Mucosa of rectum (tissue), 2 donors: ENCODE results near the gene SERTAD4.

Source experiments
- H3K27ac ChIP-seq, 2 donors: one replicate each; pipeline ENCODE4 v1.7.0; 2013; ENCODE audit warnings: inconsistent platforms in 2 of 2, low read depth in 2 of 2, low read length in 2 of 2
- H3K27me3 ChIP-seq, 2 donors: one replicate each; pipeline ENCODE4 v1.7.0; 2013; ENCODE audit warnings: low read length in 2 of 2; ENCODE audit not compliant: control insufficient read depth in 2 of 2, insufficient read depth in 2 of 2
- H3K36me3 ChIP-seq, 2 donors: one replicate each; pipeline ENCODE4 v1.7.0; 2013; ENCODE audit warnings: low read length in 2 of 2; ENCODE audit not compliant: control insufficient read depth in 2 of 2, insufficient read depth in 2 of 2
- H3K4me1 ChIP-seq, 2 donors: one replicate each; pipeline ENCODE4 v1.7.0; 2013; ENCODE audit warnings: low read length in 2 of 2, mild to moderate bottlenecking in 1 of 2; ENCODE audit not compliant: control insufficient read depth in 2 of 2, insufficient read depth in 2 of 2
- H3K4me3 ChIP-seq, 2 donors: one replicate each; pipeline ENCODE4 v1.7.0; 2013; ENCODE audit warnings: low read length in 2 of 2
- H3K9ac ChIP-seq, 2 donors: one replicate each; pipeline ENCODE4 v1.7.0; 2013; ENCODE audit warnings: low read length in 2 of 2, low read depth in 1 of 2, mild to moderate bottlenecking in 1 of 2
- H3K9me3 ChIP-seq, 2 donors: one replicate each; pipeline ENCODE4 v1.7.0; 2013; ENCODE audit warnings: low read length in 2 of 2; ENCODE audit not compliant: control insufficient read depth in 2 of 2
- donor health status: healthy.
- donor health status: Normal muscosa, but diverticular disease.

Gene SERTAD4

DNA sequence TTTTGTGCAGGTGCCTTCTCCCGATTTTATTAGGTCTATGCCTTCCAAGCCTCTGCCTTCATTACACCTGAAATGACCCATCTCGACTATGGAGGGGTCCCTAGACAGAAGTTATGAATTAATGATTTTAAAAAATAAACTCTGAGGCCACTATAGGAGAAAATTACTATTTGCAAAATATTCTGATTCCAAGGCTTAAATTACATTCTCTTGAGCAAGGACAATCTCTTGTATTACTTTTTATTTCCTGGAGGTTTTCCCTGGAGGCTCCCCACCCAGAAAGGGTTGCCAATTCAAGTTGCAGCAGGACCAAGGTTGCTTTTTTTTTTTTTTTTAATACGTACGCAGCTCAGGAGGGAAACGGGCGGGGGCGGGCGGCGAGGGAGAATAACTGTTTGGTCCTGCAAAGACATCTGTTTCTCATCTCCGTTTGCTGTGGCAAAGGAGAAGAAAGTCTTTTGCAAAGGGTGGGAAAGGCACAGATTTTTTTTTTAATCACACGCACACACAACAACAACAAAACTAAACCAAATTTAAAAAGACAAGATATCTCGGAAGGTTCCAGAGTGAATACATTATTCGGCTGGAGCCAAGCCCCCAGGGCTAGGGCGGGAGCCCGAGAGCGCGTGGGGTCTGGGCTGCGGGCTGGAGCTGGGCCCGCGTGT lies 618 bp upstream of the SERTAD4 start:
- peaks cover 0 to 5% of the 10 kb centered on the region in 2 donors for H3K4me1 ChIP-seq
- no peak overlapping the region for H3K9ac ChIP-seq
- peak overlapping the region; percentile 38 to 62 for H3K4me3 ChIP-seq
- peaks cover 0 to 3% of the 10 kb centered on the region in 2 donors for H3K27me3 ChIP-seq
- H3K27ac ChIP-seq, result peak overlapping the region; percentile 23 to 48
- H3K9me3 ChIP-seq, result no peaks in the 10 kb centered on the region
- no peaks in the 10 kb centered on the region for H3K36me3 ChIP-seq

DNA sequence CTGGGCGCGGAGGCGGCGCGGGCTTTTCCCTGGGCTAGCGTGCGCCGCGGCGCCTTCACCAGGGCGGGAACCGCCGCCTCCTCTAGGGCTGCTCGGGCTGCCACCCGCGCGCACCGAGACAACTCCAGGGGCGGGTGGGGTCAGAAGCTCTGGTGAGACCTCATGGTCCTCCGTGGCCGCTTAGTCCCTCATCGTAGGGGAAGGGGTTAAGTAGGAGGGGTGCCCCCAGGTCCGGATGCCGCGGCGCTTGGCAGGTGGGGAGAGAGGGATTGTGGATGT lies 559 bp downstream of the SERTAD4 start:
- H3K27me3 ChIP-seq, result peaks cover 0 to 3% of the 10 kb centered on the region in 2 donors
- peaks cover 0 to 7% of the 10 kb centered on the region in 2 donors for H3K4me1 ChIP-seq
- H3K27ac ChIP-seq, result peak overlapping the region; percentile 70
- H3K36me3 ChIP-seq, result no peaks in the 10 kb centered on the region
- H3K9ac ChIP-seq, result peak overlapping the region in 1 of 2 donors; percentile 65
- no peaks in the 10 kb centered on the region for H3K9me3 ChIP-seq
- H3K4me3 ChIP-seq, result peak overlapping the region; percentile 73 to 75

DNA sequence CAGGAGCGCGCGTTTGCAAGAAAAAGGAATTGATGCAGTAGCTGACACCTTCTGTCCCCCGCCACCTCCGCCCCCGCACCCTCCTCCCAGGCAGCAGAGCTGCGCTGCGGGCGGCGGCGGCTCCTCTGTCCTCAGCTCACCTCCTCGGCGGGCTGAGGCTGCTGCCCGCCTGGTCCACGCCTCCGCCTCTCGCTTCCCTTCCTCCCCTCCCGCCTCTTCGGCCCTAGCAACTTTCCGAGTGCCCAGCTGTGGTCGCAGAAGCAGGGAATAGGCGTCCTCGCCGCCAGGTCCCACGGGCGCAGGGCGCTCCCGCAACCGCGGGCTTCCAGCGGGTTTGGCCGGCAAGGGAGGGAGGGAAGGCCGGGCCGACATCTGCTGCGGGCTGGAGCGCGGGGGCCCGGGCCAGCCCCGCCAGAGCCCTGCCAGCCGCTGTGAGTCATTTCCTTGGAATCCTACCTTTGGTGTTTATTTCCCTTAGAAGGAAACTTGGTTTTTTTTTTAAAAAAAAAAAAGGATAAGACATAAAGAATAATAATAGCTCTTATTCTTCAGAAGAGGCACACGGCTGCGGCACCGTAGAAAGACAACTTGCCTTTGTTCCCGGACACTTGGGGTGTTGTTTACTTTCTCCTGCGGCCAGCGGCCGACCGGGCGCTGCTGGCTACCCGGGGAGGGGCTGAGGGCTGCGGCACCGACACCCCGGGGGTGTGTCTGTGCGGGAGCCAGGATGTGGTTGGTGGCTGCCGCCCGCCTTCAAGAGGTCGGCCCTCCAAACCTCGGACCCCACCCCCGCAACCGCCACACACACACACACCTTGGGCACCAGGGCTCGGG lies 1.1 kb downstream of the SERTAD4 start:
- no peaks in the 10 kb centered on the region for H3K36me3 ChIP-seq
- peak overlapping the region; percentile 70 for H3K27ac ChIP-seq
- H3K27me3 ChIP-seq, result peaks cover 0 to 3% of the 10 kb centered on the region in 2 donors
- H3K4me1 ChIP-seq, result peaks cover 0 to 7% of the 10 kb centered on the region in 2 donors
- H3K9me3 ChIP-seq, result no peaks in the 10 kb centered on the region
- peak overlapping the region; percentile 73 to 75 for H3K4me3 ChIP-seq
- H3K9ac ChIP-seq, result peak overlapping the region; percentile 47 to 65

DNA sequence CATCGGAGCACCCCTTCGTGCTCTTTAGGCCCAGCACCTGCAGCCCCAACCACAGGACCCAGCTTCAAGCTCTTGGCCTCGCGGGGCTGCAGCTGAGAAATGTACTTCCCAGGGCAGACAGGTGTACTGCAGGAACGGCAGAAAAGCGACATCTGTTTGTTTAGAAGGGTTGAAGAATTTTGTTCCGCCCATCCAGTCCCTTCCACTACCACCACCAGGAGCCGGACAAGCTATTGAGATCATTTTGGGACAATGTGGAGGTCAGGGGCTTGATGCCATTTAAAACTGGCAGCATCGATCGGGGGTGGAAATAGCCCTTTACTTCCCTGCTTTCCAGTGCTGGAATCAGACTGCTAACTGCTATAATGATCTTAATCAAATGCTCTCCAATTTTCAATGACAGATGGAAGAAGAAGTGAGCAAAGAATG lies 1.7 kb downstream of the SERTAD4 start:
- H3K4me3 ChIP-seq, result peak overlapping the region; percentile 73 to 75
- peaks cover 0 to 3% of the 10 kb centered on the region in 2 donors for H3K27me3 ChIP-seq
- no peaks in the 10 kb centered on the region for H3K36me3 ChIP-seq
- H3K4me1 ChIP-seq, result peaks cover 0 to 7% of the 10 kb centered on the region in 2 donors
- no peaks in the 10 kb centered on the region for H3K9me3 ChIP-seq
- H3K27ac ChIP-seq, result peak overlapping the region; percentile 55 to 70
- peak overlapping the region in 1 of 2 donors; percentile 65 for H3K9ac ChIP-seq

DNA sequence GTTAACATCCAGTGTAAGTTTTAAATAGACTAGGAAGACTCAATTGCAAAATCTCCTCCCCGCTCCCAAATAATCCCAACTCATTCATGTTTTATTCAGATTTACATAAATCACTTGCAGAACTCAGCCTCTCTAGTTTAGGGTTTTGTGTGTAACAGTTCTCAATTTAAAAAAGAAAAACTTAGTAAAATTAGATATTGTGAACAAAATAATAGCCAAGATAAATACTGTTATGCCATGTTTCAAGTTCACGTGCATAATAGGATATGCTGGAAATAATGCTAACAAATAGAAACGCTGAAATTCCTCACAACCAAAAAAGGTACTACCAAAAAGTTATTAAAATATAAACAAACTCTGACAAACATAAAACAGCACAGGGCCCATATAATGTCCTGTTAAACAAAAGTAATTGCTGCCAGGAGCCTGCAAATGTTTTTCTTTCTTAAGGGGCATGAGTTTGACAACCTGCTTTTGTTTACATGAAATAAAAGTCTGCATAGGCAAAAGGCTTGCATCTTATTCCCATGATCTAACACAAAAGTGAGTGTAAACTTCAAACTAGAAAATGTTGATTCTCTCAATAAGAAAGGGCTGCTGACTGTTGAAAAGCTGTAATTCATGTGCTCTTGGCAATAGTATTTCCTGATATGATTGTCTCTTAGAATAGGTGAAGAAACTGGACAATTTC lies 2.9 kb downstream of the SERTAD4 start:
- no peaks in the 10 kb centered on the region for H3K36me3 ChIP-seq
- no peaks in the 10 kb centered on the region for H3K9me3 ChIP-seq
- peaks cover 0 to 3% of the 10 kb centered on the region in 2 donors for H3K27me3 ChIP-seq
- no peak overlapping the region for H3K9ac ChIP-seq
- peaks cover 0 to 7% of the 10 kb centered on the region in 2 donors for H3K4me1 ChIP-seq
- no peak overlapping the region for H3K4me3 ChIP-seq
- no peak overlapping the region for H3K27ac ChIP-seq

DNA sequence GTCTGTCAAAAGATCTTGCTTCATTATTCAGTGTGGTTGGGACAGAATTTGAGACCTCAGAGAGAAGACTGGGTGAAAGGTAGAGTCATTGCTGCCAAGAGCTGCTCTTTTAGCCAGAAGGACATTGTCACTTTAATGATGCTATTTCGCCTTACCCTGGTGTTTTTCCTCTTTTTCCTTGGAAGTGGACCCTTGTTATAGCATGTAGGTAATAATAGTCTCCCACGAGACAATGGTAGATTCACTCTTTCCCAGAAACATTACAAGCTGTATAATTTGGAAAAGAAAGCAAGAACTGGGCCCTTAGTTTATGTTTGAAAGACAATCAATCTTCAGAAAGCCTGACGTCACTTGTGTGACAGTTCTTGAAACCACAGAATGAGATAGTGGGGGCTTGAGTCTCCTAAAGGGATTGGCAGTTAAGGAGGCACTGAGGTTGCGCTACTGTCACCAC lies 3.8 kb downstream of the SERTAD4 start:
- Histone ChIP-seq H3K4me3 (no peak overlapping the region), H3K27ac (peak overlapping the region; percentile 29 to 60), H3K27me3 (no peaks in the 10 kb centered on the region), H3K36me3 (no peaks in the 10 kb centered on the region), H3K9me3 (no peaks in the 10 kb centered on the region), H3K9ac (no peak overlapping the region), H3K4me1 (peaks cover 0 to 7% of the 10 kb centered on the region in 2 donors)

DNA sequence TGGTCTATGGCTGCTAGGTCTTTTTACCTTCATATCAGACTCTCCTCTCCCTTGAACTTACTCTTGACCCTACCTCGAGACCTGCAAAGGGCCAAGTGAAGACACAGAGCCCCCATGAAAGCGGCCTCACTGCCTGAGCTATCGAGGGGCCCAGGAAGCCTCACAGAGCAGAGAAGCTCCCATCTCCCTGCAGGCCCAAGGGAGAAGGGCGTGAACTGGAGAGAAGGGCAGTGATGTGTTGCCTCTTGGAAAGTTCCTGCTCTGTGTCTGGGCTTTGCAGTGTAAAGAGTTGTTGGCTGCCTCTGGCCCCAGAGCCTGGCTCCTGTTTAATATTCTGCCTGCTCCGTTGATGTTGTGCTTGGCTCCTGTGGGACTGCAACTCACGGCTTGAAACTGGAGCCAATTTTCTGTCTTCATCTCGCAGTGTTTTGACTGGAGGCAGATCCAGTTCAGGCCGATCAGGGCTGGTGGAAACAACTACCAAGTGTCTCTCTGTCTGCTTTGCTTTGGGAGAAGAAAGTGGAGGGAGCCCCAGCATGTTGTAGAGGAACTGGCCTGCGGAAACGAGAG lies 4.3 kb downstream of the SERTAD4 start:
- Histone ChIP-seq H3K27me3 (no peaks in the 10 kb centered on the region), H3K9me3 (no peaks in the 10 kb centered on the region), H3K27ac (peak overlapping the region; percentile 29 to 60), H3K4me1 (peaks cover 0 to 5% of the 10 kb centered on the region in 2 donors), H3K4me3 (no peak overlapping the region), H3K9ac (no peak overlapping the region), H3K36me3 (no peaks in the 10 kb centered on the region)

DNA sequence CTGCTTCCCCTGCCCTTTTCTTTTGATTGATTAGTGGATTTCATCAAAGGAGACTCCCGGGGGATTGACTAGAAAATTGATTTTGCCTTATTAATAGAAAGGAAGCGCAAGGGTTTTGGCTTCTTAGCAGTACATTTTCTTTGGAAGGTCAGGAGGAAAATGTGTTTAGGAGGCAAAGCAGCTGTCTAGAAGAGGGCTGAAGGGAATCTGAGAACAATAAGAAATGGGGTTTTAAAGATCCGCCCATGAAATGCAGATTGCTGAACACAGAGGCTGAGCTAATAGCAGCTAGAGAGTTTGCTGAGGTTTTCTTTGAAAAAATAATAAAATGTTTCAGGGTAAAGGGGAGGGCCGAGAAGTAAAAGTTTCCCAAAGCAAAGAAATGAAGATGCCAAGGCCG lies 4.9 kb downstream of the SERTAD4 start:
- no peak overlapping the region for H3K9ac ChIP-seq
- H3K4me1 ChIP-seq, result peaks cover 0 to 5% of the 10 kb centered on the region in 2 donors
- H3K36me3 ChIP-seq, result no peaks in the 10 kb centered on the region
- H3K9me3 ChIP-seq, result no peaks in the 10 kb centered on the region
- H3K27ac ChIP-seq, result peak overlapping the region in 1 of 2 donors; percentile 60
- no peaks in the 10 kb centered on the region for H3K27me3 ChIP-seq
- H3K4me3 ChIP-seq, result peak overlapping the region in 1 of 2 donors; percentile 10

DNA sequence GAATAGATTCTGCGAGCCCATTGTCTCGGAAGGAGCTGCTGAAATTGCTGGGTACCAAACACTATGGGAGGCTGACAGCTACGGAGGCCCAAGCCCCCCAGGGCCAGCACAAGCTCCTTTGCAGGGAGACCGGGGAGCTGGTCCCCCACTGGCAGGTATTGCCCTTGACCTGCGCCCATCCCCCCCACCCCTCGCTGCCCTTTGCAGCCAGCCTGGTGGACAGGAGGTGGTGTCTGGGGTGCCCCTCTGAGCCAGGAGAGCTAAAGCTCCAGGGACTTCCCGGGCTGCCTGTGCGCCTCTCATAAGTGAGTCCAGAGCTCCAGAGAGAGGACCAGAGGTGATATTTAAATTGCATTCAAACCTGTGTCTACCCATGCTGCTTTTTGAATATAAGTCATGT lies 5.4 kb downstream of the SERTAD4 start:
- Histone ChIP-seq H3K4me3 (peak overlapping the region in 1 of 2 donors; percentile 10), H3K9ac (no peak overlapping the region), H3K4me1 (peaks cover 0 to 5% of the 10 kb centered on the region in 2 donors), H3K36me3 (no peaks in the 10 kb centered on the region), H3K9me3 (no peaks in the 10 kb centered on the region), H3K27me3 (no peaks in the 10 kb centered on the region), H3K27ac (no peak overlapping the region)
